ENCODE measurements around the gene ANKRD13D. TPM values are rescaled to one million over a fixed set of nuclear protein-coding genes. Genes with fewer than 3 reads are reported as not detected.

Gene ANKRD13D
- total RNA-seq, 1 donor: 34.4 TPM

- H3K79me2 ChIP-seq (ENCODE audit: insufficient read depth, low read length): peaks cover 60% of the 10 kb centered on the region
Measured at GRCh38 chr11:67291481-67292381, 2.6 kb downstream of the ANKRD13D start.

DNA sequence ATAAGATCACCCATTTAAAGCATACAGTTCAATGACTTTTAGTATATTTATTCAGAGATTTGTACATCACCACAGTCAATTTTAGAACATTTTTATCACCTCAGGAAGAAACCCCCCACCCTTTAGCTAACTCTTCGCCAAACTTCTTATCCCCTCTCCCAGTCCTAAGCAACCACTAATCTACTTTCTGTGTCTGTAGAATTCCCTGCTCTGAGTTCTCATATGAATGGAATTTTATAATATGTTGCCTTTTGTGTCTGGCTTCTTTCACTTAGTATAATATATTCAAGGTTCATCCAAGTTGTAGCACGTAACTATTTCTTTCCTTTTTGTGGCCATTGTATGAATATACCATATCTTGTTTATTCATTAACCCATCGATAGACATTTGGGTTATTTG, 3.6 kb downstream of the ANKRD13D start:
- H2AFZ ChIP-seq (ENCODE audit: low read length): no peak overlapping the region
- H3K4me1 ChIP-seq (ENCODE audit: insufficient read depth, low read length): peaks cover 34% of the 10 kb centered on the region
- peak; percentile 86 for DNase-seq (ENCODE audit: insufficient read length, low spot score, missing footprints)
- no peak overlapping the region for H3K4me3 ChIP-seq (ENCODE audit: insufficient read depth, low read length)
- peak overlapping the region; percentile 12 for H3K4me2 ChIP-seq (ENCODE audit: insufficient read depth, low read length)
- peaks cover 63% of the 10 kb centered on the region for H3K36me3 ChIP-seq (ENCODE audit: insufficient read depth, low read length)
- H3K79me2 ChIP-seq (ENCODE audit: insufficient read depth, low read length): peaks cover 64% of the 10 kb centered on the region
- no peaks in the 10 kb centered on the region for H3K27me3 ChIP-seq (ENCODE audit: insufficient read depth, low read length)
- TF ChIP-seq CTCF (IDR thresholded peaks at IDR 0.05; ENCODE audit: extremely low read depth, low read depth, low read length): no peak
- no peaks in the 10 kb centered on the region for H3K9me3 ChIP-seq (ENCODE audit: low read depth, low read length)
- H3K27ac ChIP-seq (ENCODE audit: low read depth, low read length): peak overlapping the region; percentile 33
- H4K20me1 ChIP-seq (ENCODE audit: insufficient read depth, low read length): peaks cover 23% of the 10 kb centered on the region

More at GRCh38 chr11:67291481-67292381, 2.6 kb downstream of the ANKRD13D start:
- Histone ChIP-seq H3K4me2 (ENCODE audit: insufficient read depth, low read length) (peak overlapping the region; percentile 88), H3K4me1 (ENCODE audit: insufficient read depth, low read length) (peaks cover 34% of the 10 kb centered on the region), H4K20me1 (ENCODE audit: insufficient read depth, low read length) (peaks cover 23% of the 10 kb centered on the region), H3K36me3 (ENCODE audit: insufficient read depth, low read length) (peaks cover 64% of the 10 kb centered on the region), H2AFZ (ENCODE audit: low read length) (no peak overlapping the region), H3K27ac (ENCODE audit: low read depth, low read length) (peak overlapping the region; percentile 33), H3K27me3 (ENCODE audit: insufficient read depth, low read length) (no peaks in the 10 kb centered on the region), H3K4me3 (ENCODE audit: insufficient read depth, low read length) (no peak overlapping the region), H3K9me3 (ENCODE audit: low read depth, low read length) (no peaks in the 10 kb centered on the region)
- TF ChIP-seq CTCF (IDR thresholded peaks at IDR 0.05; ENCODE audit: extremely low read depth, low read depth, low read length): no peak
- DNase-seq (ENCODE audit: insufficient read length, low spot score, missing footprints): peak; percentile 64

DNA sequence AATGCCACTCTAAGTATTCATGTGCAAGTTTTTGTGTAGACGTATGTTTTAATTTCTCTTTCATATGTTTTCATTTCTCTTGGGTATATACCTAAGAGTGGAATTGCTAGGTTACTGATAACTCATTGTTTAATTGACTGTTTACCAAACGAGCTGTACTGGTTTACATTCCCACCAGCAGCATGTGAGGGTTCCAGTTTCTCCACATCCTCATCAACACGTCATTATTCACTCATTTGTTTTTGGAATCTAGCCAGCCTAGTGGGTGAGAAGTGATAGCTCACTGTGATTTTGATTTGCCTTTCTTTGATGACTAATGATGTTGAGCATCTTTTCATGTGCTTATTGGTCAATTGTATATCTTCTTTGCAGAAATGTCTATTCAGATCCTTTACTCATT, 4.0 kb downstream of the ANKRD13D start:
- H3K4me2 ChIP-seq (ENCODE audit: insufficient read depth, low read length): peak overlapping the region; percentile 12
- DNase-seq (ENCODE audit: insufficient read length, low spot score, missing footprints): peak; percentile 38
- H3K27me3 ChIP-seq (ENCODE audit: insufficient read depth, low read length): no peaks in the 10 kb centered on the region
- no peak overlapping the region for H3K4me3 ChIP-seq (ENCODE audit: insufficient read depth, low read length)
- H3K36me3 ChIP-seq (ENCODE audit: insufficient read depth, low read length): peaks cover 63% of the 10 kb centered on the region
- H2AFZ ChIP-seq (ENCODE audit: low read length): no peak overlapping the region
- peak overlapping the region; percentile 33 for H3K27ac ChIP-seq (ENCODE audit: low read depth, low read length)
- peaks cover 23% of the 10 kb centered on the region for H4K20me1 ChIP-seq (ENCODE audit: insufficient read depth, low read length)
- H3K4me1 ChIP-seq (ENCODE audit: insufficient read depth, low read length): peaks cover 30% of the 10 kb centered on the region
- TF ChIP-seq CTCF (IDR thresholded peaks at IDR 0.05; ENCODE audit: extremely low read depth, low read depth, low read length): no peak
- H3K79me2 ChIP-seq (ENCODE audit: insufficient read depth, low read length): peaks cover 68% of the 10 kb centered on the region
- no peaks in the 10 kb centered on the region for H3K9me3 ChIP-seq (ENCODE audit: low read depth, low read length)

DNA sequence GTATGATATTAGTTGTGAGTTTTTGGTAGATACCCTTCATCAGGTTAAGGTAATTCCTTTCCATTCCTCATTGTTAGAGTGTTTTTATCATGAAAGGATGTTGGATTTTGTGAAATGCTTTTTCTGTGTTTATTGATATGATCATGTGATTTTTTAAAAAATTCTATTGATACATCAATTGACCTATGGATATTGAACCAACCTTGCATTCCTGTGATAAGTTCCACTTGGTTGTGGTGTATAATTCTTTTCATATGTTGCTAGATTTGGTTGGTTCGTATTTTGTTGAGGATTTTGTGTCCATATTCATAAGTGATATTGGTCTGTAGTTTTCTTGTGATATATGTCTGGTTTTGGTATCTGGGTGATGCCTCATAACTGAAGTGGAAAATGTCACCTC, 6.7 kb downstream of the ANKRD13D start:
- H2AFZ ChIP-seq (ENCODE audit: low read length): no peak overlapping the region
- no peak overlapping the region for H3K4me3 ChIP-seq (ENCODE audit: insufficient read depth, low read length)
- no peak overlapping the region for H3K27ac ChIP-seq (ENCODE audit: low read depth, low read length)
- no peaks in the 10 kb centered on the region for H3K9me3 ChIP-seq (ENCODE audit: low read depth, low read length)
- H3K36me3 ChIP-seq (ENCODE audit: insufficient read depth, low read length): peaks cover 81% of the 10 kb centered on the region
- H4K20me1 ChIP-seq (ENCODE audit: insufficient read depth, low read length): peaks cover 33% of the 10 kb centered on the region
- no peak for TF ChIP-seq CTCF (IDR thresholded peaks at IDR 0.05; ENCODE audit: extremely low read depth, low read depth, low read length)
- H3K79me2 ChIP-seq (ENCODE audit: insufficient read depth, low read length): peaks cover 62% of the 10 kb centered on the region
- peaks cover 17% of the 10 kb centered on the region for H3K4me1 ChIP-seq (ENCODE audit: insufficient read depth, low read length)
- H3K4me2 ChIP-seq (ENCODE audit: insufficient read depth, low read length): no peak overlapping the region
- no peaks in the 10 kb centered on the region for H3K27me3 ChIP-seq (ENCODE audit: insufficient read depth, low read length)
- no peak for DNase-seq (ENCODE audit: insufficient read length, low spot score, missing footprints)

All from osteoblast (primary cell).